ENCODE data around the gene MKRN1. TPM values are rescaled to one million over a fixed set of nuclear protein-coding genes. Genes with fewer than 3 reads are reported as not detected.

Gene MKRN1
- total RNA-seq, 4 donors from 2014 or later: 143 to 288 (median 187) TPM

GRCh38 chr7:140479739-140480084 lies 407 bp upstream of the MKRN1 start:
- peak overlapping the region; percentile 26 to 95 (median 92) for H3K4me3 ChIP-seq
- H3K27ac ChIP-seq: peak overlapping the region; percentile 96 to 98 (median 97)
- WGBS, 2 donors (ENCODE audit: low coverage in 1 of 2): 4% methylated on average over 2 of the region's 2 CpGs; no CpG with 5 or more reads in 1 of the 2 donors
- in situ Hi-C loops (cut with MboI; ENCODE audit: low pct_ligation_motif_present in 1 of 4, low pct_unique_long_range_greater_than_20kb in 1 of 4, low sequenced_read_pairs in 3 of 4): no loop called here
- intact Hi-C loops (cut with DNase I; ENCODE audit: low total_unique reads): loop anchor here (5.0 kb wide), 1 partner anchor 173 kb away; no protein-coding TSS in a partner anchor
- TF ChIP-seq POLR2A (IDR thresholded peaks at IDR 0.05) (no peak), CTCF (IDR thresholded peaks at IDR 0.05) (no peak), POLR2AphosphoS5 (IDR thresholded peaks at IDR 0.05) (no peak), EP300 (IDR thresholded peaks at IDR 0.05; ENCODE audit: low read depth) (no peak)
- H3K9me3 ChIP-seq: no peaks in the 10 kb centered on the region
- H3K27me3 ChIP-seq: no peaks in the 10 kb centered on the region
- H3K4me1 ChIP-seq: peaks cover 14 to 42% (median 25%) of the 10 kb centered on the region in 4 donors
- DNase-seq: no peak
- H3K36me3 ChIP-seq: no peaks in the 10 kb centered on the region

DNA sequence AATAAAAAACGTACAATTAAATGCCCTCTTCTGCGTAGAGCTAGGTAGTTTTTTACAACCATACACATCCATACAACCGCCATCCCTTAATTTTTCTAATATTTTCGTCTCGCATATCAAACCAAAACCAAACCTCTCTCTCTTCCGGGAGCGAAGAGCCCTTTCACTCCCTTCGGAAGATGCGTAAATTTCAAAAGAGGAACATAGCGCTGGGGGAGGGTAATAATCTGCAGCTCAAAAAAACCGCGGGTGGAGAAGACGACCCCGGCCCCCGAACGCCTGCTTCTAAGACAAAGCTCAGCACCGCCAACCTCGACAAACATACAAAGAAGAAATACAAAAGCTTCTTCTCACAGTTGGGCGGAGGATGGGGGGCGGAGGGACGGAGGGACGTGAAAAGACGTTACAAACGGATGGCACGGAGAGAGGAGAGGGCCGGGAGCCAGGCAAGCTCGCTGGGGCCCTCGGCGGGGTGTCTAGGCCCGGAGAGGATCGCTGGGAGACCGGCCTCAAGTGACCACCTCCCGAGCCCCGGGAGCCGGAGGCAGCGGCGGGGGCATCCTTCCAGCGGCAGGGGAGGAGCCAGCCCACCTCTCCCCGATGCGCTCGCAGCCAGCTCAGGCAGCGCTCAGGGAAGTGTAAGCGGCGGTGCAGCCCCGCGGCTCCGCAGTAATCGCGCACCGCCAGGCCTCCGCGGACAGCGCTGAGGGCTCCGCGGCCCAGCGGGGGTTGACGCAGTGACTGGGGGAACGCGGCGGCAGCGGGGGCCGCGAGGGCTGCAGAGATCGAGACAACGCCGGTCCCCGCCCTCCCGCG lies 851 bp downstream of the MKRN1 start:
- WGBS, 2 donors (ENCODE audit: low coverage in 1 of 2): 0 to 1% methylated on average over 31 to 40 of the region's 69 CpGs
- in situ Hi-C loops (cut with MboI; ENCODE audit: low pct_ligation_motif_present in 1 of 4, low pct_unique_long_range_greater_than_20kb in 1 of 4, low sequenced_read_pairs in 3 of 4) (no loop called here), intact Hi-C loops (cut with DNase I; ENCODE audit: low total_unique reads) (loop anchor here (5.0 kb wide), 1 partner anchor 174 kb away; no protein-coding TSS in a partner anchor)
- Histone ChIP-seq H3K4me1 (peaks cover 14 to 37% (median 23%) of the 10 kb centered on the region in 4 donors), H3K36me3 (no peaks in the 10 kb centered on the region), H3K27me3 (no peaks in the 10 kb centered on the region), H3K9me3 (no peaks in the 10 kb centered on the region), H3K27ac (peak overlapping the region; percentile 96 to 98 (median 97)), H3K4me3 (peak overlapping the region; percentile 90 to 98 (median 94))
- no peak for TF ChIP-seq EP300 (IDR thresholded peaks at IDR 0.05; ENCODE audit: low read depth)
- no peak for TF ChIP-seq POLR2A (IDR thresholded peaks at IDR 0.05)
- TF ChIP-seq CTCF (IDR thresholded peaks at IDR 0.05): no peak
- no peak for TF ChIP-seq POLR2AphosphoS5 (IDR thresholded peaks at IDR 0.05)
- peak; percentile 43 for DNase-seq

DNA sequence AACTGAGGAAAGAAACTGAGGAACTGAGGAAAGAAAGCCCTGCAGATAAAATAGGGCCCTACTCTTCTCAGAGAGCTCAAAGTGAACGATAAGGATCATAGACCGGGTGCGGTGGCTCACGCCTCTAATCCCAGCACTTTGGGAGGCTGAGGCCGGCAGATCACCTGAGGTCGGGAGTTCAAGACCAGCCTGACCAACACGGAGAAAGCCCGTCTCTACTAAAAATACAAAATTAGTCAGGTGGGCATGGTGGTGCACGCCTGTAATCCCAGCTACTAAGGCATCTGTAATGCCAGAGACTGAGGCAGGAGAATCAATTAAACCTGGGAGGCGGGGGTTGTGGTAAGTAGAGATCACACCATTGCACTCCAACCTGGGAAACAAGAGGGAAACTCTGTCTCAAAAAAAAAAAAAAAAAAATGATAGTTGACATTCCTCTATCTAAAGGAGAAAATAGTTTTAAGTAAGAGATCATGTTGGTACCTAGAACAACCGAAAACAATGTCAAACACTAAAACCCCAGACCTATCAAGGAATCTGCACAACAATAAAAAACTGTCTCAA lies 2.5 kb downstream of the MKRN1 start:
- whole genome bisulfite sequencing, 2 donors (ENCODE audit: low coverage in 1 of 2): 30 to 52% methylated on average over 1 to 11 of the region's 11 CpGs
- in situ Hi-C loops (cut with MboI; ENCODE audit: low pct_ligation_motif_present in 1 of 4, low pct_unique_long_range_greater_than_20kb in 1 of 4, low sequenced_read_pairs in 3 of 4) (no loop called here), intact Hi-C loops (cut with DNase I; ENCODE audit: low total_unique reads) (loop anchor here (5.0 kb wide), 1 partner anchor 176 kb away; no protein-coding TSS in a partner anchor)

More for the DNA sequence above, 2.5 kb downstream of the MKRN1 start:
- Histone ChIP-seq H3K9me3 (no peaks in the 10 kb centered on the region), H3K4me3 (peak overlapping the region in 3 of 4 donors; percentile 90 to 95 (median 94)), H3K27ac (peak overlapping the region; percentile 96 to 98 (median 97)), H3K4me1 (peaks cover 14 to 37% (median 23%) of the 10 kb centered on the region in 4 donors), H3K36me3 (peaks cover 0 to 4% (median 0%) of the 10 kb centered on the region in 4 donors), H3K27me3 (no peaks in the 10 kb centered on the region)
- TF ChIP-seq EP300 (IDR thresholded peaks at IDR 0.05; ENCODE audit: low read depth) (no peak), CTCF (IDR thresholded peaks at IDR 0.05) (no peak), POLR2AphosphoS5 (IDR thresholded peaks at IDR 0.05) (no peak), POLR2A (IDR thresholded peaks at IDR 0.05) (no peak)
- no peak for DNase-seq

All from transverse colon (tissue), 4 donors.